Measurements from ENCODE around the gene SMARCD3.

The SMARCD3 gene

DNA sequence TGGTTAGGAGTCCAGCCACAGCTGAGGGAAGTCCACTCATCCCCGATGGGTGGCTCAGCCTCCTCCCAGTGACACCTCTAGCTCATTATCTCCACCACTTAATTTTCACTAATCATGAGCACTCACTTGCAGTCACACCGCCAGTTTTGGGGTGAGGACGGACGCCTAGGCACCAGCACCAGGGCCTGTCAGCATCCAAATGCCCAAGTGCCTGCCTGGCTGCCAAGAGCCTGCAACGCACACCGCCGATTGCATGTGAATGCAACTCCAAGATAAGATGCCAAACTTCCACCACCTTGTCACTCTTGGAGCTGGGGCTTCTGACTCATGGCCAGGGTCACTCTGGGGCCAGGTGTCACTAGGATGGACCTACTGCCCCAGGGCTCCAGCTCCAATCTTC, 24.4 kb upstream of the SMARCD3 start:
- in situ Hi-C loops (cut with MboI; ENCODE audit: low sequenced_read_pairs), result no loop called here

- in situ Hi-C loops (cut with MboI; ENCODE audit: low sequenced_read_pairs), result no loop called here
These were observed 23.9 kb upstream of the SMARCD3 start for GRCh38 chr7:151272405-151272804.

DNA sequence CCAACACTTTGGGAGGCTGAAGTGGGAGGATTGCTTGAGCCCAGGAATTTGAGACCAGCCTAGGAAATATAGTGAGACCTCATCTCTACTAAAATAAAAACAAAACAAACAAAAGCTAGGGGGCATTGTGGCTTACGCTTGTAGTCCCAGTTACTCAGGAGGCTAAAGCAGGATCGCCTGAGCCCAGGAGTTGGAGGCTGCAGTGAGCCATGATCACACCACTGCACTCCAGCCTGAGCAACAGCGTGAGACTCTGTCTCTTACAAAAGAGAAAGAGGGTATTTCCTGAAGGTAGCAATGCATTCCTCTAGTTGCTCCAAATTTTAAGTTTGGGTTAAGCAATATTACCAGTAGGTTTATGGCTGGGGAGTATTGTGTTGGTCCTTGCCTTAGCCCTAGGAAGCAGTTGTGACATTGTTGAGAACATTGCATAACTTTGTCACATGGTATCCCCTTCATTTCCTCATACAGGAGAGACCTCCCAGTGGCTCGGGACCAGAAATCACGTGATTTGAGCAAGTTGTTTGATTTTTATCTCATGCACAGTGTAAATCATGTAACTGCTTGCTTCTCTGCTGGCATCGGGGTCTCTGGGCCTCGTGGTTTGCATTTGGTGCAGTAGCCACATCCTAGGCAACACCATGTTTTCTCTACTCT, 23.3 kb upstream of the SMARCD3 start:
- in situ Hi-C loops (cut with MboI; ENCODE audit: low sequenced_read_pairs), result no loop called here

DNA sequence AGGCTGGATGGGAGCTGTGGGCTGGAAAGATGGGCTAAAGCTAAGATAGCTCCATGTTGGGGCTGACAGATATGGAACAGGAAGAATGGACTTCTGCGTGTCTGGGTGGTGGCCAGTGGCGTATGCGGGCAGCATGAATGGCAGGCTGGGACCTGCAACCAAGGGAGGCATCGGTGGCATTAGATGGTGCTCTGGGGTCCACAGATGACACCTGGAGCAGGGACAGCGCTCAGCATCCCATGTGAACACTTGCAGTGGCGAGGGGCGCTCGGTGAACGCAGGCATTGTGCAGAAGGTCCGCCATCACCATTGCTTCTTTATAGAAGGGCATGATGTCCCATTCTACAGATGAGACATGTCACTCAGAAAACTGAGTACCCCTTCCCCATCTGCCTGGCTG, 21.0 kb upstream of the SMARCD3 start:
- in situ Hi-C loops (cut with MboI; ENCODE audit: low sequenced_read_pairs), result no loop called here

GRCh38 chr7:151265351-151265931, 16.9 kb upstream of the SMARCD3 start:
- in situ Hi-C loops (cut with MboI; ENCODE audit: low sequenced_read_pairs), result no loop called here

DNA sequence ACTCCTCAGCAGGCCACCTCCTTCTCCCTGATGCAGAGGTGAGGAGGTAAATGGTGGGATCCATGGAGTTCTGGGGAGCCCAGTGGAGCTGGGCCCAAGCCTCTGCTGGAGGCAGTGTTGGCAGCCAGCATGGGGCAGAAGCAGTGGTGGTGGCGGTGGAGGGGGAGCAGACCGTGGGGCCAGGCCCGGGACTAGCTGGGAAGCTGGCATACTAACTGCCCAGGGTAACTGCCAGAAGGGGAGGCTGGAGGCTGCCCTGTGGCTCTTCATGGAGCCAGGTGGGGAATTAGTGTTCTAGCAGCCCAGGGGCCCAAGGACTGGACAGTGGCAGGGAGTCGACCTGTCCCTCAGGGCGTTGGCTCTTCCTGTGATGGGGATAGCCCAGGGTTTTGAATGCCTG, 16.1 kb upstream of the SMARCD3 start:
- in situ Hi-C loops (cut with MboI; ENCODE audit: low sequenced_read_pairs), result no loop called here

DNA sequence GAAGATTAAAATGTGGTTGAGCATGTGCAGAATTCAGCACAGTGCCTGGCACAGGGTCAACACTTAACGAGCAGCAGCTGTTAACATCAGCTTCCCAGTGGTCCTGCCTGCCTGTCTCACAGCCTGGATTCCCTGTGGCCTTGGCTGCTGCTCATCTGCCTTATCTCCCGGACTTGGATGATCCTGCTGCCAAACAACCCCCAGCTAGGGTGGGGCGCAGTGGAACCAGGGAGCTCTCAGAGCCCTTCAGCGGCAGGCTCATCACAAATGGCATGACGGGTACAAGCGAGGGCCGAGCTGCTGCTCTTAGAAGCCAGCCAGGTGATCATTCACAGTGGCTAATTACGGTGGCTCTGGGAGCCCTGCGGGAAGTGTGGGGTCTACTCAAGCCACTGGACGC, 13.0 kb upstream of the SMARCD3 start:
- in situ Hi-C loops (cut with MboI; ENCODE audit: low sequenced_read_pairs), result no loop called here

DNA sequence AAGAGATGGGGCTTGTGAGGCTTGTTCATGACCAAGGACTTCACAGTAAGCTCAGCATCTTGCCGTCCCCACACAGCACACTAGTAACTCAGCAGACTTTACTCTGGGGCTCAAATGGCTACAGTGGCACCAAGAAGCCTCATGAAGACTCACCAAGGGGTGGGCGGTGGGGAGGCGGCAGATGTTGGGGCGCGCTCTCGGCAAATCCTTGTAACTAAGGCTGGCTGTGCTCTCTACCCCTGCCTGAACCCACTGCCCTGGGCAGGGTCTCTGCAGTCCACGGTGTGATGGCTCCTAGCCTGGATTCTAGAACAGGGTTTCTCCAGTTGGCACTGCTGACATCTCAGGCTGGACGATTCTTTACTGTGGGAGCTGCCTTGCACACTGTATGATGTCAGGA, 12.4 kb upstream of the SMARCD3 start:
- in situ Hi-C loops (cut with MboI; ENCODE audit: low sequenced_read_pairs), result no loop called here

DNA sequence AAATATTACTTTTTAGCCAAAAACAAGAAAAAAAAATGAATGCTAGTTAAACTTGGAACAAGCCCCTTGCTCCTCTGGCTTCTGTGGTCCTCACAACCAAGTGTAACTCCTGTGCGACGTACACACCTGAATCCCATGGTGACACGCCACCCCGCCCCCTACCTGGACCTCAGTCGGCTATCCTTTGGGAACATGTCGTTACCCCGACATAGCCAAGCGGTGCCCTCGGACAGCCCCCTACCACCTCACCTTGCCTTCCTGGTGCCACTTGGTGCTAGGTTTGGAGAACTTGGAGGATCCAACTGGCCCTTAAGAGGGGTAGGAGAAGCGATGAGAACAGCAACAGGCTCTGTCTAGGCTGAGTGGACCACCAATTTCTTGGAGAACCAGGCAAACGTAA, 12.0 kb upstream of the SMARCD3 start:
- in situ Hi-C loops (cut with MboI; ENCODE audit: low sequenced_read_pairs), result no loop called here

DNA sequence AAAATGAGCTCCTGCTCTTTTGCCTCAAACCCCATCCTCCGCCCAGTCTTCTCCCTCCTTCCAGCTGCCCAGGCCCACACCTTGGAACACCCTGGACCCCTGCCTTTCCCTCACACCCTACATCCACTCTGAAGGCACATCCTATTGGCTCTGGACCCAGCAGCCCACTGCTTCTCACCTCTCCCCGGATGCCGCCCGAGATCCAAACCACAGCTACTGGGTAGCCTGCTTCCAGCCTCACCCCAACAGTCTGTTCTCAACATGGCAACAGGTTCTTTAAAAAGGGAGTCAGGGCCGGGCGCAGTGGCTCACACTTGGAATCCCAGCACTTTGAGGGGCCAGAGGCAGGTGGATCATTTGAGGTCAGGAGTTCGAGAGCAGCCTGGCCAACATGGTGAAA, 9.5 kb upstream of the SMARCD3 start:
- in situ Hi-C loops (cut with MboI; ENCODE audit: low sequenced_read_pairs), result no loop called here

- in situ Hi-C loops (cut with MboI; ENCODE audit: low sequenced_read_pairs), result no loop called here
These were observed 8.0 kb upstream of the SMARCD3 start for GRCh38 chr7:151256410-151257045.

DNA sequence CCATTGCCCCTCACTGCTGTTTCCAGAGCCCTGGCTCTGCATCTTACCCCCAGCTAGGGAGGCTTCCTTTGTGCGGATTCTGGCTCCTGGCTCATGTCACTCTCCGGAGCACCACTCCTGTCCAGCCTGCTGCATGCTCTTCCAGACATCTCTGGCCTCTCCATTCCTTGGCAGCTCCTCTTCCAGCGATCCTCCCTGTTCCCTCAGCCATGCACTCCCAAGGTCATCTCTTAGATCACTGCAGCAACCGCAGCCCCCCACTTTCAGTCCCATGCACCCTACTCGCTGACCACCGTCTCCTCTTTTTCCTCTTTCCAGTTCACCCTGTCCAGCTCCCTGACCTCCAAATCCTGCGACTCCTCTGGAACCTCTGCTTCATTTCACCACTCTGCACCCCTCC, 6.9 kb upstream of the SMARCD3 start:
- in situ Hi-C loops (cut with MboI; ENCODE audit: low sequenced_read_pairs), result no loop called here

- in situ Hi-C loops (cut with MboI; ENCODE audit: low sequenced_read_pairs), result no loop called here
These were observed 6.4 kb upstream of the SMARCD3 start for GRCh38 chr7:151254851-151255250.

GRCh38 chr7:151254316-151254715, 5.8 kb upstream of the SMARCD3 start:
- in situ Hi-C loops (cut with MboI; ENCODE audit: low sequenced_read_pairs), result no loop called here

GRCh38 chr7:151252961-151253711, 4.6 kb upstream of the SMARCD3 start:
- in situ Hi-C loops (cut with MboI; ENCODE audit: low sequenced_read_pairs), result no loop called here

GRCh38 chr7:151252561-151252835, 4.0 kb upstream of the SMARCD3 start:
- in situ Hi-C loops (cut with MboI; ENCODE audit: low sequenced_read_pairs), result no loop called here

DNA sequence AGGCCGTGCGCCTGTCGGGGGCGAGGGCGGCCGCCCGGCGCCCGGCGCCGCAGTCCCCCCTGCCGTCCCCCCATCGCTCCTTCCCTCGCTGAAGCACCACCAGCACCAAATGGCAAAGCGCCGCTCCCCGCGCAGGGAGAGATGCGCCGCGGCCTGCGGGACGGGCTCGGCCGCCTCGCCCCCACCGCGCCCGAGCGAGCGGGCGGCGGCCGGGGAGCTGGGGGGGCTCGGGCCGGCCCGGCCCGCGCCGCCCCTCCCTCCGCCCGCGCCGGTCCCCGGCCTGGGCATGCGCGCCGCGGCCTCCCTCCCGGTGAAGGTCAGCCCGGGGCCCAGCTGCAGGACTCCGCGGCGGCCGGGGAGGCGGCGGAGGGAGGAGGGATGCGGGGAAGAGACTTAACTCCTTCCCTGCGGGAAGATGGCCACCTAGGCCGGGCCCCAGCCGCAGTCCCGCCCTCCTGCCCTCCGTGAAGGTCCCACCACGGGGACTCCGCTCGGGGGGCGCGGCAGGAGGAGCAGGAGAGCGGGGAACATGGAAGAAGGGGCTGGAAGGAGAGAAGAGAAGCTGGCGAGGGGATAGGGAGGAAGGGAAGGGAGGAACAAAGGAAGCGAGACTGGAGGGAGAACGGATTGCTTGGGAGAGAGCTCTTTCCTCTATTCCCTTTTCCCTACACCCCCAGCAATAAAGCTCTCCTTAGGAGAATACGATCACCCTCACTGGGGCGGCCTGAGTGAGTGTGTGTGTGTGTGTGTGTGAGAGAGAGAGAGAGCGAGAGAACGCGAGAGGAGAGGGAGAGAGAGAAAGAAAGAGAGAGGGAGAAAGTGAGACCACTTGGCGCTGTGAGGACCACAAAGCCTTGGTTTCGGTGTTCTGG, 3.4 kb upstream of the SMARCD3 start:
- in situ Hi-C loops (cut with MboI; ENCODE audit: low sequenced_read_pairs), result no loop called here

GRCh38 chr7:151251328-151251688, 2.8 kb upstream of the SMARCD3 start:
- in situ Hi-C loops (cut with MboI; ENCODE audit: low sequenced_read_pairs), result no loop called here

GRCh38 chr7:151250181-151251132, 2.0 kb upstream of the SMARCD3 start:
- in situ Hi-C loops (cut with MboI; ENCODE audit: low sequenced_read_pairs), result no loop called here

DNA sequence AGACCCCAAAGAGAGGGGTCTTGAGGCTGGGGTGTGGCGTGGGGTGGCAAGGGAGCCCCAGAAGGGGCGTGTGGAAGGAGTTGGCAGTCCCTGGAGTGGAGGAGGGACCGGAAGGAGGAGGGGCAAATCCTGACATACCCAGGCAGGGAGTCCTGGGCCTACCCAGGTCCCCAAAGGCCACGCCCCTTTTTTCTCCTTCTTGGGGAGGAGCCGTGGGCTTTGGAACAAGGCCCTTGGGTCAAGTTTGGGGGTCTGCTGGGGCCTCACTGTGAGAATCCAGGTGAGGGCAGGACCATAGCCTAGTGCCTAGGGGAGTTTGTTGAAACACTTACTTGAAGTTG, 1.2 kb upstream of the SMARCD3 start:
- in situ Hi-C loops (cut with MboI; ENCODE audit: low sequenced_read_pairs), result no loop called here
